Stimulated activated CD4-positive, alpha-beta T cell treated with anti-CD3 and anti-CD28 coated beads, Interleukin-2, amount 100 ng/mL, for 48 hours (primary cell): ENCODE results near the gene CRHR1.

Experiments
- DNase-seq, 2 donors: peaks; one replicate each; pipeline ENCODE4 v3.0.0-alpha.2; 2020

Gene CRHR1

DNA sequence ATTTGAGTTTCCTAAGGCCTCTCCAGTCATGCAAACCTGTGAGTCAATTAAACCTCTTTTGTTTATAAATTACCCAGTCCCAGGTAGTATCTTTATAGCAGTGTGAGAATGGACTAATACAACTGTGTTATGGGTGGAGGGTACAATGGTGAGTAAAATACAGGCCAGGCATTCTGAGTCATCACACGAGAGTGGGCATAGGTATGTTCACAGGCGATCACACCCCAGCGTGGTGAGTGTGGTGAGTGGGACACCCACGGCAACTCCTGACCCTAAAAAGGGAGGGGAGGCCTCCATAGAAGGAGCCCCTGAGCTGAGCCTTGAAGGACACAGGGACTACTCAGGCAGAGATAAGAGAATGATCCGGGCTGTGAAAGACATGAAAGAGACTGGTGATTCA lies 87.6 kb downstream of the CRHR1 start:
- no peak for DNase-seq

- DNase-seq: no peak
These were observed 89.6 kb downstream of the CRHR1 start for GRCh38 chr17:45873728-45874127.

- DNase-seq: no peak
These were observed 90.0 kb downstream of the CRHR1 start for GRCh38 chr17:45874151-45874550.

GRCh38 chr17:45876539-45876938 lies 92.4 kb downstream of the CRHR1 start:
- DNase-seq: no peak

DNA sequence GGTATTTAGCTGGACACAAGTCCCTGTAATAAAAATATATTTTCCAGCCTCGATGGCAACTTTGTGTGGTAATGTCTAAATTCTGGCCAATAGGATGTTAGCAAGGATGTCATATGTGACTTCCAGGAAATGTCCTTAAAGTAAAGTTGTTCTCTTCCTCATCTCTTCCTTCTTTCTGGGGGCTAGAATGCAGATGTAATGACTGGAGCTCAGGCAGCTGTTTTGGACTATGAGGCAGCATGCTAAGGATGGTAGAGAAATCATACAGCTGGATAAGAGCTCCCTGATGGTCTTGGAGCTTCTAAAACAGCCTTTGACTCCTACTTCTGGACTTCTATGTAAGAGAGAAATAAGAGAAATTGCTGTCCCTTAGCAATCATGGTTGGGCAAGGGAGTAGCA lies 93.3 kb downstream of the CRHR1 start:
- DNase-seq: no peak

- no peak for DNase-seq
These were observed 98.9 kb downstream of the CRHR1 start for GRCh38 chr17:45883063-45883462.
